ENCODE measurements around the gene BCL11A. TPM values are rescaled to one million over a fixed set of nuclear protein-coding genes. Genes with fewer than 3 reads are reported as not detected.

BCL11A gene
- total and polyA plus RNA-seq, 10 donors = 41.1 to 121 (median 84.0) TPM

DNA sequence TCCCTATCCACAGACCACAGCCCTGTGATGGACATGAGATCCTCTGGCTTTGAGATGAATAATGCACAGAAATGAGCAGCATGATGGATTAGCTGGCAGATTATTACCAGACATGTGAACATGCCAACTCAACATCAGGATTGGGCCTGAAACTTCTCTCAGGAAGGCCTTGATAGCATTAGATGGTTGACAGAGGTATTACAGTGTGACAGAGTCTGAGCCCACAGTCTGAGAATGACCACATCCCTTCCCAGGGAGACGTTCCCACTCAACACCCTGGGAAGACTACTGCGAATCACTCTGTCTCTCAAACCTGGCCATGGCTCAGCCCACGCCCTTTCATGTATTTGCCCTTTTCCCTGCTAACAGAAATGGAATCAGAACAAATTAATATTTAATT is 66.9 kb downstream of the BCL11A start:
- 70 to 93% (median 82%) methylated on average over 3 of the region's 3 CpGs for WGBS, 5 donors
- no peak for TF ChIP-seq CTCF (IDR thresholded peaks at IDR 0.05 in 8 of 11, conservative IDR thresholded peaks at IDR 0.05 in 3 of 11)
- TF ChIP-seq POLR2A (IDR thresholded peaks at IDR 0.05) = no peak
- Histone ChIP-seq H3K27ac (peak overlapping the region in 4 of 8 donors; percentile 65 to 87 (median 84)), H3K27me3 (replicated peaks in 1 of 7) (no peaks in the 10 kb centered on the region), H3K9me3 (no peaks in the 10 kb centered on the region), H3K4me3 (no peak overlapping the region), H3K4me1 (peaks cover 8 to 100% (median 65%) of the 10 kb centered on the region in 6 donors), H3K36me3 (peaks cover 0 to 4% (median 0%) of the 10 kb centered on the region in 6 donors)
- no peak for DNase-seq
- intact Hi-C loops (cut with DNase I; ENCODE audit: low total_unique reads) = no loop called here

- H3K27me3 ChIP-seq (replicated peaks in 1 of 7) = no peaks in the 10 kb centered on the region
- H3K4me3 ChIP-seq = no peak overlapping the region
- H3K4me1 ChIP-seq = peaks cover 11 to 100% (median 67%) of the 10 kb centered on the region in 6 donors
- WGBS, 5 donors = 71 to 86% (median 75%) methylated on average over 1 of the region's 1 CpG
- DNase-seq = no peak
- H3K9me3 ChIP-seq = no peaks in the 10 kb centered on the region
- peaks cover 0 to 4% (median 0%) of the 10 kb centered on the region in 6 donors for H3K36me3 ChIP-seq
- peak overlapping the region in 7 of 8 donors; percentile 17 to 87 (median 74) for H3K27ac ChIP-seq
- intact Hi-C loops (cut with DNase I; ENCODE audit: low total_unique reads) = no loop called here
- no peak for TF ChIP-seq POLR2AphosphoS5 (IDR thresholded peaks at IDR 0.05)
- no peak for TF ChIP-seq CTCF (IDR thresholded peaks at IDR 0.05 in 8 of 11, conservative IDR thresholded peaks at IDR 0.05 in 3 of 11)
- TF ChIP-seq POLR2A (IDR thresholded peaks at IDR 0.05) = no peak
Measured at GRCh38 chr2:60486067-60486466, 67.4 kb downstream of the BCL11A start.

GRCh38 chr2:60485550-60485949 is 67.9 kb downstream of the BCL11A start:
- Histone ChIP-seq H3K36me3 (peaks cover 0 to 4% (median 0%) of the 10 kb centered on the region in 6 donors), H3K4me3 (no peak overlapping the region), H3K4me1 (peaks cover 11 to 100% (median 64%) of the 10 kb centered on the region in 6 donors), H3K9me3 (no peaks in the 10 kb centered on the region), H3K27me3 (replicated peaks in 1 of 7) (no peaks in the 10 kb centered on the region), H3K27ac (peak overlapping the region in 6 of 8 donors; percentile 17 to 87 (median 78))
- TF ChIP-seq CTCF (IDR thresholded peaks at IDR 0.05 in 8 of 11, conservative IDR thresholded peaks at IDR 0.05 in 3 of 11) = no peak
- TF ChIP-seq POLR2A (IDR thresholded peaks at IDR 0.05) = no peak
- TF ChIP-seq POLR2AphosphoS5 (IDR thresholded peaks at IDR 0.05) = no peak
- no peak for DNase-seq
- intact Hi-C loops (cut with DNase I; ENCODE audit: low total_unique reads) = no loop called here
- 70 to 78% (median 74%) methylated on average over 5 of the region's 5 CpGs for WGBS, 5 donors

DNA sequence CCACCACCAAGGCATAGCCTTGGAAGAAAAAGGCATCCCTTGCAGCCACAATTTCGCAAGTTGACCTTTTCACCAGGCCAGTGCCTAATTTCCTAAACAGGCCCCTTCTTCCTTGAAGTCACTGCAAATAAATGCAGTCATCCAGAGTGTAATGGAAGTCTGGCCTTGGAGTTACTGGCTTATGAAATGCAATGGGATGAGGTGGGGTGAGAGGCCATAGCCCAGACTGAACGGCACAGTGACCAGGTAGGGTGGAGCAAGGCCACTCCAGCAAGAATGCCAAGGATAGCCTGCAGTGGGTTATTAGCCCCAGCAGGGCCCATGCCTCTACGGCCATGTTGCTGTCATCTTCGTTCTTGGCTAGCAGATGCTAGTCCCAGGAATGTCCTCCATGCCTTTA is 68.4 kb downstream of the BCL11A start:
- H3K27ac ChIP-seq = peak overlapping the region in 6 of 8 donors; percentile 17 to 87 (median 78)
- H3K4me3 ChIP-seq = no peak overlapping the region
- DNase-seq = no peak
- peaks cover 0 to 4% (median 0%) of the 10 kb centered on the region in 6 donors for H3K36me3 ChIP-seq
- intact Hi-C loops (cut with DNase I; ENCODE audit: low total_unique reads) = no loop called here
- H3K4me1 ChIP-seq = peaks cover 11 to 100% (median 64%) of the 10 kb centered on the region in 6 donors
- no peaks in the 10 kb centered on the region for H3K27me3 ChIP-seq (replicated peaks in 1 of 7)
- H3K9me3 ChIP-seq = no peaks in the 10 kb centered on the region
- TF ChIP-seq POLR2A (IDR thresholded peaks at IDR 0.05) = no peak
- no peak for TF ChIP-seq POLR2AphosphoS5 (IDR thresholded peaks at IDR 0.05)
- no peak for TF ChIP-seq CTCF (IDR thresholded peaks at IDR 0.05 in 8 of 11, conservative IDR thresholded peaks at IDR 0.05 in 3 of 11)
- WGBS, 5 donors = 71 to 94% (median 80%) methylated on average over 4 of the region's 4 CpGs
